PC-3 (cell line): ENCODE measurements around the gene PBLD.

Experiments
- CTCF ChIP-seq: fragments of 300-600 bp; sonication (generic); conservative IDR thresholded peaks from 2 replicates; pipeline ENCODE4 v1.5.1; 2017; ENCODE audit warnings: antibody characterized with exemption, low read depth, mild to moderate bottlenecking, low read length
- EZH2 ChIP-seq: fragments of 300-600 bp; sonication (generic); IDR thresholded peaks from one replicate; pipeline ENCODE4 v1.6.1; 2017; ENCODE audit warnings: antibody characterized with exemption, mild to moderate bottlenecking, low read length; ENCODE audit not compliant: unreplicated experiment

- TF ChIP-seq EZH2: no peak
- no peak for TF ChIP-seq CTCF
Measured at GRCh38 chr10:68310531-68310930, 22.2 kb downstream of the PBLD start.
